H1 (cell line): ENCODE measurements around the gene GMCL2. TPM values are rescaled to one million over a fixed set of nuclear protein-coding genes. Genes with fewer than 3 reads are reported as not detected.

ENCODE experiments used
- CBX8 ChIP-seq: fragments of 300-800, 300-1000 bp; sonication (generic); IDR thresholded peaks from 2 replicates; pipeline ENCODE4 v1.7.1; 2016; ENCODE audit warnings: low read depth, low read length, borderline replicate concordance
- CHD1 ChIP-seq: IDR thresholded peaks from 2 replicates; pipeline ENCODE4 v1.6.1; 2012; ENCODE audit warnings: low read depth, low read length, improper control_type of control experiment
- GTF2F1 ChIP-seq: IDR thresholded peaks from 2 replicates; pipeline ENCODE4 v1.6.1; 2012; ENCODE audit warnings: low read depth, low read length, improper control_type of control experiment, borderline replicate concordance
- NRF1 ChIP-seq: IDR thresholded peaks from 2 replicates; pipeline ENCODE4 v1.6.1; 2011; ENCODE audit warnings: mild to moderate bottlenecking, low read depth, low read length, improper control_type of control experiment
- POLR2AphosphoS5 ChIP-seq: IDR thresholded peaks from 2 replicates; pipeline ENCODE4 v1.6.1; 2011; ENCODE audit warnings: low read depth, low read length
- RAD21 ChIP-seq, 2 experiments: IDR thresholded peaks in 1 of 2; conservative IDR thresholded peaks in 1 of 2; 2 replicates each; pipeline ENCODE4 v1.6.1; 2011; ENCODE audit warnings: low read depth in 2 of 2, low read length in 2 of 2, improper control_type of control experiment in 1 of 2, inconsistent platforms in 1 of 2, mild to moderate bottlenecking in 1 of 2, moderate library complexity in 1 of 2
- SP4 ChIP-seq: IDR thresholded peaks from 2 replicates; pipeline ENCODE4 v1.6.1; 2012; ENCODE audit warnings: low read length, inconsistent platforms
- TBP ChIP-seq: IDR thresholded peaks from 2 replicates; pipeline ENCODE4 v1.6.1; 2011; ENCODE audit warnings: low read depth, low read length, improper control_type of control experiment
- TEAD4 ChIP-seq: IDR thresholded peaks from 2 replicates; pipeline ENCODE4 v1.6.1; 2012; ENCODE audit warnings: low read depth, low read length, inconsistent platforms, mixed read lengths
- polyA plus RNA-seq, 7 experiments: library from polyadenylated mRNA; depleted of rRNA in 3 of 7; stranded (reverse) in 5 of 7; unstranded in 2 of 7; fragments of >200 nt in 5 of 7; fragments of 200-250 nt in 2 of 7; gene quantifications; 1 replicate in 5 of 7; 2 replicates in 1 of 7; 4 replicates in 1 of 7; pipeline versions ENCODE4 v1.2.1 to v1.2.3, GENCODE V29; 2011 to 2013; ENCODE audit warnings: missing spikeins in 2 of 7, mixed read lengths in 2 of 7
- total RNA-seq: library from RNA; stranded (reverse); fragmentation: NEBNext Ultra II Directional; extraction: Animal tissue kit (Norgen Biotek cat#: 25700); gene quantifications from 2 replicates; pipeline ENCODE4 v1.2.1, GENCODE V29; 2021
- TF ChIP-seq, protein P1 (sequence below): fragments of 300-600 bp; sonication (generic); IDR thresholded peaks from 2 replicates; pipeline ENCODE4 v1.7.1; 2012; ENCODE audit warnings: low read length, moderate library complexity, mild to moderate bottlenecking, inconsistent platforms; ENCODE audit not compliant: insufficient replicate concordance

The GMCL2 gene
- total and polyA plus RNA-seq, 2 of the 8 experiments (the other 6 are each of a cell fraction or from before 2014, with no cell fraction given), result 0.13 TPM; not detected in 1

DNA sequence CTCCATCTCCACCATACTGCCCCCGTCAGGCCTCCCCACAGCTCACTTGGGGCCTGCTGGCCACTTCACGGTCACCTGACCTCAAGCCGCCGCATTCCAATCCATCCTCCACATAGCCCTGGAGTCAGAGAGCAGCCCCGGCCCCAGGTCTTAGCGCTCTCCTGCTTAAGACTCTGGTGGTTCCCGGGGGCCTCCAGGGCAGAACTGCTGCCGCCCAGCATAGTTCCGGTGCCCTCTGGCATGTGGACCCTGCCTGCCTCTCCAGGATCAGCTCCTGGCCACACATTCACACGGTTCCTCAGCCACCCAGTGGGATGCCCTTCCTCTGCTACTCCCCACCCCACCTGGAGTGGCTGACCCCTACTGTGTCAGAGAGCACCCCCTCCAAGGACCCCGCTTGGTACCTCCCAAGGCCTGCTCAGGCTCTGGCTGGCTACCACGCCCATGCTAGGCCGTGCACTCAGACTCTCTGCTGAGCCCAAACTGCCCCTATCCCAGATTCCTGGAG, 36.7 kb upstream of the GMCL2 start (continued):
- TF ChIP-seq, protein P1, sequence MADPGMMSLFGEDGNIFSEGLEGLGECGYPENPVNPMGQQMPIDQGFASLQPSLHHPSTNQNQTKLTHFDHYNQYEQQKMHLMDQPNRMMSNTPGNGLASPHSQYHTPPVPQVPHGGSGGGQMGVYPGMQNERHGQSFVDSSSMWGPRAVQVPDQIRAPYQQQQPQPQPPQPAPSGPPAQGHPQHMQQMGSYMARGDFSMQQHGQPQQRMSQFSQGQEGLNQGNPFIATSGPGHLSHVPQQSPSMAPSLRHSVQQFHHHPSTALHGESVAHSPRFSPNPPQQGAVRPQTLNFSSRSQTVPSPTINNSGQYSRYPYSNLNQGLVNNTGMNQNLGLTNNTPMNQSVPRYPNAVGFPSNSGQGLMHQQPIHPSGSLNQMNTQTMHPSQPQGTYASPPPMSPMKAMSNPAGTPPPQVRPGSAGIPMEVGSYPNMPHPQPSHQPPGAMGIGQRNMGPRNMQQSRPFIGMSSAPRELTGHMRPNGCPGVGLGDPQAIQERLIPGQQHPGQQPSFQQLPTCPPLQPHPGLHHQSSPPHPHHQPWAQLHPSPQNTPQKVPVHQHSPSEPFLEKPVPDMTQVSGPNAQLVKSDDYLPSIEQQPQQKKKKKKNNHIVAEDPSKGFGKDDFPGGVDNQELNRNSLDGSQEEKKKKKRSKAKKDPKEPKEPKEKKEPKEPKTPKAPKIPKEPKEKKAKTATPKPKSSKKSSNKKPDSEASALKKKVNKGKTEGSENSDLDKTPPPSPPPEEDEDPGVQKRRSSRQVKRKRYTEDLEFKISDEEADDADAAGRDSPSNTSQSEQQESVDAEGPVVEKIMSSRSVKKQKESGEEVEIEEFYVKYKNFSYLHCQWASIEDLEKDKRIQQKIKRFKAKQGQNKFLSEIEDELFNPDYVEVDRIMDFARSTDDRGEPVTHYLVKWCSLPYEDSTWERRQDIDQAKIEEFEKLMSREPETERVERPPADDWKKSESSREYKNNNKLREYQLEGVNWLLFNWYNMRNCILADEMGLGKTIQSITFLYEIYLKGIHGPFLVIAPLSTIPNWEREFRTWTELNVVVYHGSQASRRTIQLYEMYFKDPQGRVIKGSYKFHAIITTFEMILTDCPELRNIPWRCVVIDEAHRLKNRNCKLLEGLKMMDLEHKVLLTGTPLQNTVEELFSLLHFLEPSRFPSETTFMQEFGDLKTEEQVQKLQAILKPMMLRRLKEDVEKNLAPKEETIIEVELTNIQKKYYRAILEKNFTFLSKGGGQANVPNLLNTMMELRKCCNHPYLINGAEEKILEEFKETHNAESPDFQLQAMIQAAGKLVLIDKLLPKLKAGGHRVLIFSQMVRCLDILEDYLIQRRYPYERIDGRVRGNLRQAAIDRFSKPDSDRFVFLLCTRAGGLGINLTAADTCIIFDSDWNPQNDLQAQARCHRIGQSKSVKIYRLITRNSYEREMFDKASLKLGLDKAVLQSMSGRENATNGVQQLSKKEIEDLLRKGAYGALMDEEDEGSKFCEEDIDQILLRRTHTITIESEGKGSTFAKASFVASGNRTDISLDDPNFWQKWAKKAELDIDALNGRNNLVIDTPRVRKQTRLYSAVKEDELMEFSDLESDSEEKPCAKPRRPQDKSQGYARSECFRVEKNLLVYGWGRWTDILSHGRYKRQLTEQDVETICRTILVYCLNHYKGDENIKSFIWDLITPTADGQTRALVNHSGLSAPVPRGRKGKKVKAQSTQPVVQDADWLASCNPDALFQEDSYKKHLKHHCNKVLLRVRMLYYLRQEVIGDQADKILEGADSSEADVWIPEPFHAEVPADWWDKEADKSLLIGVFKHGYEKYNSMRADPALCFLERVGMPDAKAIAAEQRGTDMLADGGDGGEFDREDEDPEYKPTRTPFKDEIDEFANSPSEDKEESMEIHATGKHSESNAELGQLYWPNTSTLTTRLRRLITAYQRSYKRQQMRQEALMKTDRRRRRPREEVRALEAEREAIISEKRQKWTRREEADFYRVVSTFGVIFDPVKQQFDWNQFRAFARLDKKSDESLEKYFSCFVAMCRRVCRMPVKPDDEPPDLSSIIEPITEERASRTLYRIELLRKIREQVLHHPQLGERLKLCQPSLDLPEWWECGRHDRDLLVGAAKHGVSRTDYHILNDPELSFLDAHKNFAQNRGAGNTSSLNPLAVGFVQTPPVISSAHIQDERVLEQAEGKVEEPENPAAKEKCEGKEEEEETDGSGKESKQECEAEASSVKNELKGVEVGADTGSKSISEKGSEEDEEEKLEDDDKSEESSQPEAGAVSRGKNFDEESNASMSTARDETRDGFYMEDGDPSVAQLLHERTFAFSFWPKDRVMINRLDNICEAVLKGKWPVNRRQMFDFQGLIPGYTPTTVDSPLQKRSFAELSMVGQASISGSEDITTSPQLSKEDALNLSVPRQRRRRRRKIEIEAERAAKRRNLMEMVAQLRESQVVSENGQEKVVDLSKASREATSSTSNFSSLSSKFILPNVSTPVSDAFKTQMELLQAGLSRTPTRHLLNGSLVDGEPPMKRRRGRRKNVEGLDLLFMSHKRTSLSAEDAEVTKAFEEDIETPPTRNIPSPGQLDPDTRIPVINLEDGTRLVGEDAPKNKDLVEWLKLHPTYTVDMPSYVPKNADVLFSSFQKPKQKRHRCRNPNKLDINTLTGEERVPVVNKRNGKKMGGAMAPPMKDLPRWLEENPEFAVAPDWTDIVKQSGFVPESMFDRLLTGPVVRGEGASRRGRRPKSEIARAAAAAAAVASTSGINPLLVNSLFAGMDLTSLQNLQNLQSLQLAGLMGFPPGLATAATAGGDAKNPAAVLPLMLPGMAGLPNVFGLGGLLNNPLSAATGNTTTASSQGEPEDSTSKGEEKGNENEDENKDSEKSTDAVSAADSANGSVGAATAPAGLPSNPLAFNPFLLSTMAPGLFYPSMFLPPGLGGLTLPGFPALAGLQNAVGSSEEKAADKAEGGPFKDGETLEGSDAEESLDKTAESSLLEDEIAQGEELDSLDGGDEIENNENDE, result no peak
- no peak for TF ChIP-seq GTF2F1
- TF ChIP-seq RAD21 (IDR thresholded peaks at IDR 0.05 in 1 of 2, conservative IDR thresholded peaks at IDR 0.05 in 1 of 2; ENCODE audit: low read depth in 2 of 2, low read length in 2 of 2), result peak in 1 of 2 experiments; percentile 11; a peak in 2 of 4 replicates
- TF ChIP-seq TEAD4, result peak; percentile 73; the same call in 1 of the 2 replicates
- TF ChIP-seq POLR2AphosphoS5, result peak; percentile 38; the same call in 1 of the 2 replicates
- no peak for TF ChIP-seq SP4
- TF ChIP-seq TBP, result no peak
- TF ChIP-seq CBX8, result no peak
- TF ChIP-seq NRF1, result no peak
- no peak for TF ChIP-seq CHD1
